ENCODE results near the gene GMPR2. TPM values are rescaled to one million over a fixed set of nuclear protein-coding genes. Genes with fewer than 3 reads are reported as not detected.

The GMPR2 gene
- polyA plus RNA-seq, 3 donors, result 105 to 133 (median 125) TPM

DNA sequence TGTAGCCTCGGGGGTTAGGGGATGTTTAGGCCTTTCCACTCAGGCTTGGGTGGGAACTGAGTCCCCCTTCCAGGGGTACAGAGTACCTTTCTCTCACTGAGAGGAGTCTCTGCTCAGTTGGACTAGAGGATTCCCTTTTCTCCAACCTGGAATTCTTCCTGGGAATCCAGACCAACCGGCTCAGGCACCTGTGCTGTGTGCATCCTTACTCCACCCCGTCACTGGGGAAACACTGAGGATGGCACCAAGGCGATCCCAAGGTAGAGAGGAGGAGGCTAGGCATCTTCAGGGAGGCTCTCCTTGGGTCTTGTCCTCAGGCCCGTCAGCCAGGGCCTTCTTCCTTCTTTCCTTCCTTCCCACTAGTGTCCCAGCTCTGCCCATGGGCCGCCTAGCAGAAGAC lies 31.1 kb downstream of the GMPR2 start:
- no peak for DNase-seq (ENCODE audit: low read depth in 3 of 3, low spot score in 2 of 3)

DNA sequence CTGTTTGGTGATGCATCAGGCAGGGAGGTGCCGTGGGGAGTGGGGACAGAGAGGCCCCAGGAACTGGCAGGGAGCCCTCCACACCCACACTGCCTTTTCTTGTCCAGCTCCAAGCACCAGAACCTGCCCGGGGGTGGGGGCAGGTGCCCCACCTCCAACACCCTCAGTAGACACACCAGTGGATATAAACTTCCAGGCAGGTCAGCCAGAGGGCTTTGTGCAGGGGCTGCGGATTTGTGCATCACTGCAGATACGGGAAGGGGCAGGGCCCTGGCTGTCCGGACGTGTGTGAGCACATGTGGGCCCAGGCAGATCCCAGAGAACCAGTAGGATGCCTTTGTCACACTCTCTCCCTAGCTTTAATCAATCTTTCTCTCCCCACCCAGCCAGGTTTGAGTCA lies 31.6 kb downstream of the GMPR2 start:
- no peak for DNase-seq (ENCODE audit: low read depth in 3 of 3, low spot score in 2 of 3)

DNA sequence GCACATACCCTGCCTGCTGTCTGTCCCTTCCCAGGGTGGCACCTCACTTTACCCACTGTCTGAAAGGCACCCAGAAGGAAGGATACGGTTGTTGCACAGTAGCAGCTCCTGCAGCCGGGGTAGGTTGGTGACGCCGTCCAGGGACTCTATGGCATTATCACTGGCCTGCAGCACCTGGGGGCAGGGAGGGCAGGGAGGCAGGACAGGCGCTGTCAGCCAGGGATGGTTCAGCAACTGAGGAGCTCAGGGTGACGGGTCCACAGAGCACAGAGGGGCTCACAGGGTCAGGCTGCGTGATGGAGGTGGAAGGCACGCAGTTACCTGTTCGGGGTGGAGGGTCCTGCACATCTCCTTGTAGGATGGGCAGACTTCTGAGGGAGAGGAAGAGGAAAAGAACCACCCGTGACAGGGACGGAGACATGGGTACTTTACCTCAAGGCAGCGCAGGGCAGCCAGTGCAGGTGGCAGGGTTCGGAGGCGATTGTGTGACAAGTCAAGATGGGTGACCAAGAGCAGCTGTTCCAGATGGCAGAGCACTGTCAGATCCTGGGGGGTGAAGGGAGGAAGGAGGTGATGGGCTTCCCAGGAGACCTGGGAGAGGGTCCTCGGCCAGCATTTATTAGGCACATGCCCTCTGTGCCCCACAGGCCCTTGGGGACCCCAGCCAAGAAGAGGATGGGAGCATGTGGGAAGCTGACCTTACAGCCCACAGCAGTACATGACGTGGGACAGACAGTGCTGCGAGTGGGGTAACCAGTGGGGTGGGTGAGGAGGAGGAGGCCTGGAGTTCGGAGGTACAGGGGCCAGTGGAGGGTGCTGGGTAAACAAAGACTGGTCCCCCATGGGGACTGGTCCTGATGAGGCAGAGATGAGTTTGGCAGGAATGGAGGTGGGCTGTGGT lies 33.9 kb downstream of the GMPR2 start:
- no peak for DNase-seq (ENCODE audit: low read depth in 3 of 3, low spot score in 2 of 3)

DNA sequence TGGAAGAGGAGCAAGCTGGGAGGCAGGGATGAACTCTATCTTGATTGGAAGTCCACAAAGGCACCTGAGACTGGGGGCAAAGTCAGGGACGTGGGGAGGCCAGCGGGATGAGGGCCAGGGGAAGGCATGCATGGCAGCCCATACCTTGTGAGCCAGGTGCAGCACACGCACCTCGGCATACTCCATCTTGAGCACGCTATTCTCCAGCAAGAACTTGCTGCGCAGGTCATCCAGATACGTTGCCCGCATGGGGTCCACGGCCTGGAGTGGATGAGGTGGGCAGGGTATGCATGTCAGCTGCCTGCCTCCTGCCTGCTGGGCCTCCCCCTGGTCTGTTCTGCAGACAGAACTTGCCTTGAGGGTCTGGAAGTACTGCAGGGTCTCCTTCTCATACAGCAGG lies 34.8 kb downstream of the GMPR2 start:
- DNase-seq (ENCODE audit: low read depth in 3 of 3, low spot score in 2 of 3), result no peak

DNA sequence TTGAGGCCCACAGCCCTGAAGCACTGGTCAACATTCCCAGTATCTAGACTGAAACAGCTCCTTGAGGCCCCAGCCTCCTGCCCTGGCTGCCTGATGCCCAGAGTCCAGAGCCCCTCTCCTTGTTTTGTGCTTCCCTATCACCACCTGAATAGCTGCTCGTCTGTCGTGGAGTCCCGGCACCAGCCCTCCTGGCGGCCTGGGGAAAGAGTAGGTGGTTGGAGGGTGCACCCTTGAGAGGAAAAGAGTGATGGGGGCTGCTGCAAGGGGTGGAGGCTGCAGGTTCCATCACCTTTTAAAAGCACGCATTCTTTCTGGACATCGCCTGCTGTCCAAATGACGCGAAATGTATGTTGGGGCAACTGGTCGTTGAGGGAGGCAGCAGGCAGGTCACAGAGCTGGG lies 35.5 kb downstream of the GMPR2 start:
- DNase-seq (ENCODE audit: low read depth in 3 of 3, low spot score in 2 of 3), result no peak

DNA sequence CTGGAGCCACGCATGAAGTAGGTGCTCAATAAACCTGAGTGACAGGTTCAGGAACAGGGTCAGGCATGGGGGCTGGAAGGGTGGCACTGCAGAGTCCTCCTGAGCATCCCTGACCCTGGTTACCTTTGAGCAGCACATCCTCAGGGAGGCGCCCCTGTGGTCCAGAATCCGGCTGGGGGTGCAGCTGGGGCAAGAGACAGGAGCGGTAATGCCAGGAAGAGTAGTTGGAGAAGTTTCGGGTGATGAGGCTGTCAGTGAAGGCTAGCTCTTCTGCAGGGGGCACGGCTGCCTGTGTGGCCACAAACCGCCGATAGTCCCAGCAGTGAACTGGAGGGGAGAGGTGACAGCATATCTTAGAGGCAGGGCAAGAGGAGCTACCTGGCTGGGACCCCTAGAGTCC lies 36.6 kb downstream of the GMPR2 start:
- no peak for DNase-seq (ENCODE audit: low read depth in 3 of 3, low spot score in 2 of 3)

DNA sequence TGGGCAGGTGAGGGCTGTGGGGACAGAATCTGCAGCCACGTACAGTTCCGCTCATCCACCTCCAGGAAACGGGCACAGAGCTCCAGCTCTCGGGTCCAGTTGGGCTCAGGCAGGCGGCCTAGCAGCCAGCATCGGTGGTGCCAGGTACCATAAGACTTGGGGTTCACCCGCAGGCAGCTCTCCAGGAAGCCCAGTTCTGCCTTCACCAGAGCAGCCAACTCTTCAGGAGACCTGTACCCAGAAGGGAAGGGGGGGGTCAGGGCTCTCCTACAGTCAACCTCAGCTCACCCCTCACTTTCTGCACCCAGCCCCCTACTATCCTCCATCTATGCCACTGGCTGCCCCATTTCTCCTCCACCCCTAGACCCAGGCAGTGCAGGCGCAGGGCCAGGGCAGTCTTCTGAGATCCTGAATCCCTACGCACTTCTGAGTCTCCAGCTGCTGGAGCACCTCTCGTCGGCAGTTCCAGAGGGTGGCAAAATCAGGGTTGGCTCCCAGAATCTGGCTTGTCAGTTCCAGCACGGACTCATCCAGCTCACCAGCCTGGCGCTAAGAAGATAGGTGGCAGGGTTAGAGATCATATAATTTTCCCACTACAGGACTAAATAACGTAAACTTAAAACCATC lies 37.3 kb downstream of the GMPR2 start:
- no peak for DNase-seq (ENCODE audit: low read depth in 3 of 3, low spot score in 2 of 3)

DNA sequence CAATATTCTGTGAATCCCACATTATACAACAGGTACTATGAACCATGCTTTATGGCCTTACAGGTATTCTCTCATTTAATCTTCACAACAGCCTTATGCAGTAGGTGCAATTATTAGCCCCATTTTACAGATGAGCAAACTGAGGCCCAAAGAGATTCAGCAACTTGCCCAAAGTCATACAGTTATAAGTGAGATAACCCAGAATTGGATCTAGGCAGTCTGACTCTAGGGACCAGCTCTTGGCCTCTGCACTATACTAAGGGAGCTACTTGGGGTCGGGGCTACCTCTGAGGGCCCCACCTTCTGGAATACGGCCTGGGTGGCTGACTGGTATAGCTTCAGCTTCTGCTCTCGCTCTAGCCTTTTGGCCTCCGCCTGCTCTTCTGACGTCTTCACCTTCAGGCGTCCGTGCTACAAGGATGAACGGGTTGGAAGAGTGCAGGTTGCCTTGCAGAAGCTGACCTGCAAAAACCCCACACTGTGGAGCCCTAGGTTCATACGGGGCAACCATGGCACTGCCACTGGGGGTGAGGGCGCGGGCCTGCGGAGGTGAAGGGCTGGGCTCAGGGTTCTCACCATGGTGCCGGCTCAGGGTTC lies 37.9 kb downstream of the GMPR2 start:
- no peak for DNase-seq (ENCODE audit: low read depth in 3 of 3, low spot score in 2 of 3)

DNA sequence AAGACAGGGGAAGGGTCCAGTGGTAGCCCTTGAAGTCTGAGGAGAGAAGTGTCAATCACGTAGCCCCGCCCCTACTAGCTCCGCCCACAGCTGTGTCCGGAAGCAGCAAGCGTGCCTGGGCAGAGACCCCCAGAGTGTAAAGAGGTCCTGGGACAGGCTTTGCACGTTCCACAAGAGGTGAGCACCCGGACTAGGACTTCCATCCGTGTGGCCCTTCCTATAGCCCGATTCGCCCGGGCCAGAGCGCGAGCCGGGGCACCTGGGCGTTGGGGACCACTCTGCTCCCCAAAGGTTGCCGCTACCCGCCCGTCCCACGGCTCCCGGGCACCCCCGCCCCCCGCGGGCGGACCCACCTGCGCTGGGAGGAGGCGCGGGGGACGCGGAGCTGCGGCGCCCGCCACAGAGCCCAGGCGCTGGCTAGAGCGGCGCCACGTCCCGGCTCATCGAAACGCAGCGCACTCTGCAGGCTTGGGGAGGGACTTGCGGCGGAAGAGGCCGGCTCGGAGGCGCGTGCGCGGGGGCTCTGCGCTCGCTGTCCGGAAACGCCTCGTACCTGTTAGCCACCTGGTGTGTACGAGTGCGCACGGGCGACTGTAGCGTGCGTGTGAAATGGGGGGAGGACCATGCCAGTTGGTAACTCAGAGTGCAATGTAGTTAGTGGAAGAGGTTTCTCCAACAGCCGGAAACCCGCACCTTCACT lies 38.6 kb downstream of the GMPR2 start, which contains the start of gene RABGGTA:
RABGGTA (minus strand) TSS at position 464 of the 700 bp plus-strand sequence. CDS start 482 bp downstream, outside the sequence.
- DNase-seq (ENCODE audit: low read depth in 3 of 3, low spot score in 2 of 3), result peak; percentile 71 to 76 (median 74)

DNA sequence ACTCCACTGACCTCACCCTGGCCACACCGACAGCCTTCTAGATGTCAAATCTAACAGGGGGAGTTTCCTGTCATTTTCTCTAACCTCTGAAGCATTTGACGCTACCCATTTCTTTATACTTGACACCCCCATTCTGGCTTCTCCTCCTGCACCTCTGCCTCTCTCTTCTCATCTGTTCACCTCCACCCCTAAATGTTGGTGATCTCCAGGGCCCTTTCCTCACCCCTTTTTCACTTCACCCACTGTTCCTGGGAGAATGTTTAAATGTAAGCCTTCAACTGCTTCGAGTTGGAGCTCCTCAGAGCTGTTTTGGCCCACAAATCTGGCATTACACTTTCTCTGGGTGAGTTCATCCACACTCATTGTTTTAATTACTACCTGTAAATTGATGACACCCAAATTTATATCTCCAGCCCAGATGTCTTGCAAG lies 39.1 kb downstream of the GMPR2 start:
- DNase-seq (ENCODE audit: low read depth in 3 of 3, low spot score in 2 of 3), result no peak

DNA sequence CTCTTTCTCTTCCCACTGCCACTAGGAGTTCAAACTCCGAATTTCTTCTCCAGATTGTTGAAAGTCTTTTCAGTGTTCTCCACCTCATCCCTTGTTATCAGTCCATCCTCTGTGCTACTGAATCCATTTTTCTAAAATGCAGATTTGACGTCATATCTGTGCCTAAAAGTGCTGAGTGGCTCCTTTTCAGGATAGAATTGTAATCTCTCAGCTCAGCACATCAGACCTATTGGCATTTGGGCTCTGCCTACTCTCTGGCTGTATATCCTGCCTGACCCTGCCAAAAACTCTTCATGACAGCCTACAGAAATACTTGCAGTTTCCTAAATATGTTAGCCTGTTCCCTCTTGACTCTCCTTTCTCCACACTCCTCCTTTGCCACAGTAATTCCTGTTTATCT lies 39.7 kb downstream of the GMPR2 start:
- DNase-seq (ENCODE audit: low read depth in 3 of 3, low spot score in 2 of 3), result no peak

DNA sequence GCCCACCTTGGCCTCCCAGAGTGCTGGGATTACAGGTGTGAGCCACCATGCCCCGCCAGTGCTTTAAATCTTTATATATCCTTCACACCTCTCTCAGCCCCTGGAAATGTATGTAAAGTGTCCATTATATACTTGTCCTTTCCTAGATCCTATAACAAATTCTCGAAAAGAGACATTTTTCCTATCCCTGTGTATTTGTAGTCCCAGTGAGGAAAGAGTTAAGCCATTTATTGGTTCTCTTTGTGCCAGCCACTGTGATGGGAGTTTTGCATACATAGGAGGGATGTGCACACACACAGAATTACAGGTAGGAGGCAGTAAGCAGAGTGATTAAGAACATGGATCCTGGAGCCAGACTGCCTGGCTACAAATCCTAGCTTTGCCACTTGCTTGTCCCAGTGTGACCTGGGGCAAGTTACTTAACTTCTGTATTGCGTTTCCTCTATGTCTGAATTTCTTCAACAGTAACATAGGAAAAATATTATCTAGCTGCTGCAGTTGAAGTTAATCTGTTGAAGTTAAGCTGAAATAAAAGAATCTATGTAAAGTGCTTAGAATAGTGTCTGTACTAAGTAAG lies 40.8 kb downstream of the GMPR2 start:
- no peak for DNase-seq (ENCODE audit: low read depth in 3 of 3, low spot score in 2 of 3)

DNA sequence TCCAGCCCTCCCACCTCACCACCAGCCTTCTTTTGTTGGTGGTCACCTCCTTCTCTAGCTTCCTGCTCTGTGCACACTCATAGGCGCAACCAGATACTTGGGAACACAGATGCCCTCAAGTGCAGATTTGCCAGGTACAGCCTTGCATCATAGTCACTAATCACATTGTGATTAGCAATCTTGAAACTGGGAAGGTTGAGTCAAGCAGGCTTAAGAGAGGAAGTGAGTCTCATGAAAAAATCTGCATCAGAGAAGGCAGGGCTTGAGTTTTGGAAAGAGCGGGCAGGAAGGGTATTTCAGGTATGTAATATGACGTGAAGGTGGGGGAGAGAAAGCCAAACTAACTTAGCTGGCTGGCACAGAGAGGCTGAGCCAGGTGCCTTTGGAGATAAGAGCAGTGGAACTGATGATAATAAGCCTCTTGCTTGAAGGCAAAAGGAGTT lies 41.4 kb downstream of the GMPR2 start:
- no peak for DNase-seq (ENCODE audit: low read depth in 3 of 3, low spot score in 2 of 3)

DNA sequence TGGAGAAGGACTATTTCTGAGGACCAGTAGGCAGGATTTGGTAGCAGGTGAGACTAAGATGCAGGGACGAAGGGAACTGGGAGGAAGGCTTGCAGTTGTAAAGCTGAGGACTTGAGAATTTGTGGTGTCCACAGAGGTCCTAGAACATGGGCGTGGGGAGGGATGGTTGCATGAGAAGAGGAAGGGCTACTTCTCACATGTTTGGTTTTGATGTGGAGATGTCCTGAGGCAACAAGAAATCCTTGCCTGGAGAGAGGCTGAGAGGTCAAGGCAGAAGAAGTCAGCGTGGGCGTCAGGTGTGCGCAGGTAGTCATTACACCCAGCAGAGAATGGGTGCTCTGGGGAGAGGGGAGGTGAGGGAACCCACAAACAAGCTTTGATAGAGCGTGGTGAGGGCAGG lies 44.3 kb downstream of the GMPR2 start:
- no peak for DNase-seq (ENCODE audit: low read depth in 3 of 3, low spot score in 2 of 3)

DNA sequence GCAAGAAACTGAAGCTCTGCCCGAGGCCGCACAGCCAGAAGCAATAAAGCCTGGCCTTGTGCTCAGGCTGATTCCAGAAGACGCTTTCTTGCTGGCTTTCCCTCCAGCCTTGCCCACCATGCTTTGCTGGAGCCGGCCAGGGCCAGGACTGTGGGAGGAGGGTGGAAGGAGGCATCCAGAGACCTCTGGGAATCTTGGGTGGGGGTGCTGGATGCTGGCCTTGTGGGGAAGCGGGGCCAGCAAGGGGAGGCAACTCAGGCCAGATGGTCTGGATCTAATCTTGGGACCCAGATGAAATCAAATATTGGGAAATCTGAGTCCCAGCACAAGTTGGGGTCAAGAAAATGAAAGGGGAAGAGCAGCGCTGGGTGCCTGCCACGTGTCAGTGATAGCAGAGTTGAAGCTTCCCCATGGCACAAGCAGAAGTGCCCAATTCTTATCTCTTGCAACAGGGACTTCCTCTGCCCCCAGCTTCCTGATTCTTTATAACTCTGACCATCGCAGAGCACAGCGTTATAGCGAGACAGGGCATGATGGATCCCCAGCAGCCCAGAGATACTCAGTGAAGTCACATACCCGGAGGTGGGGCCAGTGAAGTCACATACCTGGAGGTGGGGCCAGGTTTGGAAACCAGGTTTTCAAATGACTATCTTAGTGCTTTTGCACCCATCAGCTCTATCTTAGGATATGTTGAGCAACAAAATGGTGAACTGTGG lies 45.0 kb downstream of the GMPR2 start:
- DNase-seq (ENCODE audit: low read depth in 3 of 3, low spot score in 2 of 3), result no peak

DNA sequence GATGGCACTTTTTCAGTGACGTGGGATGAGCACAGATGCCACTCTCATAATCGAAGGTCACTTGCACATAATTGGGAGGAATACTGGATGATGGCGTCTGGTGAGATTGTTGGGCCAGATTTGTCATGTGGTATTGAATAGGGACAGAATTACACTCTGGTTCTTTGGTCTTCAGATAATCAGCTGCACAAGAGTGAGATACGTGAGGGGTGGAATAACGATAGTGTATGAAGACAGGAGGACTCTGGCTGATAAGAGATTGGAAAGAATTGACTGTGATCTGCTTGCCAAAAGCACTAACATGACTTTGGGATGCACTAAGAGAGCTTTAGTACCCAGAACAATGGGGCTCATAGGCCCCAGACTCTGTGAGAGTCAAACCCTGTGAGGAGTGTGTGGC lies 45.7 kb downstream of the GMPR2 start:
- DNase-seq (ENCODE audit: low read depth in 3 of 3, low spot score in 2 of 3), result no peak

DNA sequence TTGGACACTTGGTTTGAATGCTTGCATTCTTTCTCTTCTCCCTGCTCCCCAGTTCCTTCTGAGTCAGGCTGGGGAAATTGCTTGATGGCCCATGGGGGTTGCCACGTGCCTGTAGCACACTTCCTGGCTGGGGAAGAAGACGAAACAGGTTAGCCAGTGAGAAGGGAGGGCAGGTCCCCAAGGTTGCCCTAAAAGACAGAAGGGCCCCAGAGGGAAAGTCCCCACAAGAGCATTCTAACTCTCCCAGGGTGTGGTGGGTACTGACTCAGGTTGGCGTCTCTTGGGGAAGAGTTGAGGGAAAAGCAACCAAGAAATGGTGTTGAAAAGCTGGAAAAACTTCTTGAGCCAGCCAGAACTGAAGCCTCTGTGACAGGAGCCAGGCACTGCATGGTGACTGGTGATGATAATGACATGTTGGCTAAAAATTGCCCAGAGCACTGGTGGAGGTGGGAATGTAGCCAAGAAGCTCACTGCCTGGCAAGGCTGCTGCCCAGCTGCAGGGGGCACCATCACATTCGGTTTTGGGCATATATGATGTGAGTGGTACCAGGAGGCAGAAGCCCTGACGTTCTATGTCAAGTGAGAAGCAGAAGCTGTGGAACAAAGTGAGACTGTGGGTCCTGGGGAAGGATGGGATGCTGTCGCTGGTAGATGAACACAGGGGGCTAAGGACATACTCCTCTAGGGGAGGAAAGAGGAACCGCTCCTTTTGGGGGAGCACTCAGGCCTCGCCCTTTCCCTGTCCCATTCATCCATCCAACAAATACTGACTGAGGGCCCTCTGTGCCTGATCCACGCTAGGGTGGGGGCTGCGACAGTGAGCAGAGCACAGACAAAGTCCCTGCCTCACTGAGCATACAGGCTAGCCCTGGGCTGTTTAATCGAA lies 46.8 kb downstream of the GMPR2 start:
- no peak for DNase-seq (ENCODE audit: low read depth in 3 of 3, low spot score in 2 of 3)

DNA sequence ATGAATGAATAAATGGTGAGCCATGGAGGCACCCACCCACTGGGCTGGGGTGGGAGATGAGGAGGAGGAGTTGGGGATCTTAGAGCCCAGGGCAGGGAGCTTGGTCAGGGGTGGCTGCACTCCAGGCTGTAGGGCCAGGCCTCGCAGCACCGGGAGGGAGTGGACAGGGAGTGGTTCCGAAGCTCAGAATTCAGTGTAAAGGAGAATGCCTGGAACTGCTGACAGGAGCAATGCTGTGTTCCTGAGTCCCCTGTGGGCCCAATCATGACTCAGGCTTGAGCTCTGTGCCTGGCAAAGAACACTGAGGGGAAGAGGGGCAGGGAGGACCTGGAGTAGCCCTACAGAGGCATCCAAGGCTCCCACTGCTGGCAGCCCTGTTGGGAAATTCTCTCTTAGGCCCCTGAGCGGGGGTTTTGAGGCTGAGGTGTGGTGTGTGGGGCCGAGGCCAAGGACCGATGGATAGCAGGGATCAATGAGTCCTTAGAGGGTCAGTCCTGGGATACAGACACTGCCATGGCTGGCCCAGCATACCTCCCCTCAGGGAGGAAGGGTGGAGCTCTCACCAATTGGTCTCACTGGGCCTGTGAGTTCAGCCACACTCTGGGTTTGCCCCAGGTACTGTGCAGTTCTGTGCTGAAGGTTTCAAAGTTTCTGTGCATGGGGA lies 48.2 kb downstream of the GMPR2 start:
- DNase-seq (ENCODE audit: low read depth in 3 of 3, low spot score in 2 of 3), result no peak
